Stimulated activated CD8-positive, alpha-beta memory T cell treated with anti-CD3 and anti-CD28 coated beads, Interleukin-15, amount 100 ng/mL, for 24 hours (primary cell): ENCODE results near the gene MED12.

Experiments used
- DNase-seq: peaks from one replicate; pipeline ENCODE4 v3.0.0-alpha.2; 2020; ENCODE audit warnings: low read depth

Gene MED12

GRCh38 chrX:71107245-71107644 lies 11.2 kb upstream of the MED12 start:
- DNase-seq: no peak

- no peak for DNase-seq
Measured at GRCh38 chrX:71107762-71108360, 10.5 kb upstream of the MED12 start.

- DNase-seq: no peak
Measured at GRCh38 chrX:71109051-71109450, 9.3 kb upstream of the MED12 start.

GRCh38 chrX:71111141-71111843 lies 7.1 kb upstream of the MED12 start, which contains the start of gene IL2RG:
TSS of gene IL2RG (minus strand) at chrX:71111577. CDS start at chrX:71111539, 38 bp downstream.
- DNase-seq: no peak

- no peak for DNase-seq
Measured at GRCh38 chrX:71111921-71112431, 6.4 kb upstream of the MED12 start.

GRCh38 chrX:71117358-71117757 lies 1.0 kb upstream of the MED12 start:
- DNase-seq: no peak

- DNase-seq: no peak
Measured at GRCh38 chrX:71118985-71119535, 664 bp downstream of the MED12 start.

- no peak for DNase-seq
Measured at GRCh38 chrX:71128166-71128833, 9.9 kb downstream of the MED12 start.

GRCh38 chrX:71128915-71129765 lies 10.7 kb downstream of the MED12 start:
- peak; percentile 37 for DNase-seq

- DNase-seq: no peak
Measured at GRCh38 chrX:71131510-71131909, 13.1 kb downstream of the MED12 start.

- no peak for DNase-seq
Measured at GRCh38 chrX:71140440-71140839, 22.0 kb downstream of the MED12 start.

GRCh38 chrX:71143508-71143907 lies 25.1 kb downstream of the MED12 start:
- DNase-seq: no peak

- no peak for DNase-seq
Measured at GRCh38 chrX:71144651-71145050, 26.3 kb downstream of the MED12 start, which contains the start of gene NLGN3. TSS of gene NLGN3 (plus strand) at chrX:71144841. CDS start at chrX:71147750, 2,909 bp downstream.

- DNase-seq: no peak
Measured at GRCh38 chrX:71147496-71148277, 29.3 kb downstream of the MED12 start.

GRCh38 chrX:71148278-71148663 lies 29.9 kb downstream of the MED12 start:
- DNase-seq: no peak

- no peak for DNase-seq
Measured at GRCh38 chrX:71151366-71151765, 33.0 kb downstream of the MED12 start.

- DNase-seq: no peak
Measured at GRCh38 chrX:71154196-71154595, 35.8 kb downstream of the MED12 start.

- DNase-seq: no peak
Measured at GRCh38 chrX:71154641-71155040, 36.2 kb downstream of the MED12 start.

GRCh38 chrX:71158603-71159002 lies 40.2 kb downstream of the MED12 start:
- no peak for DNase-seq

- no peak for DNase-seq
Measured at GRCh38 chrX:71159335-71159734, 40.9 kb downstream of the MED12 start.

- DNase-seq: no peak
Measured at GRCh38 chrX:71160475-71160874, 42.1 kb downstream of the MED12 start.
